ENCODE data around the gene KDM1B. TPM values are rescaled to one million over a fixed set of nuclear protein-coding genes. Genes with fewer than 3 reads are reported as not detected.

Gene KDM1B
- total and polyA plus RNA-seq, 2 of the 8 experiments (the other 6 are each of a cell fraction or from before 2014, with no cell fraction given), result 3.7 to 7.5 TPM

DNA sequence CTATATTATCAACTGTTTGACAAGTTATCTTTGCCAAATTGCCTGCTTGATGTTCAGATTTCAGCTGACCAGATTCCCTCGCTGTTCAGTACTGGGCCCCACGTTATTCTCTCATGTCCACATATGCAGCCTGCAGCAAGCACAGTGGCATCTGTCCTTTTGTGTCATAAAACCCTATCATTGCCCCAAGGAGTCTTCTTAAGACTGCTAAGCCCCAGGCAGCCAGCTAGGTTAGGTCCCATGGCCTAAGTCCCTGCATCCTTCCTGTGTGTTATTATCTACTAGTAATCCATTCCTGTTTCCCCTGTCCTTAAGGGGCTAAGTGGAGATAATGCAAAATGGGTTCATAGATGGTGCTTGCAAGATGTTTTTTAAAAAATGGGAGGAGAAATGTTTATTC, 7.2 kb downstream of the KDM1B start (continued):
- TF ChIP-seq, protein P1, sequence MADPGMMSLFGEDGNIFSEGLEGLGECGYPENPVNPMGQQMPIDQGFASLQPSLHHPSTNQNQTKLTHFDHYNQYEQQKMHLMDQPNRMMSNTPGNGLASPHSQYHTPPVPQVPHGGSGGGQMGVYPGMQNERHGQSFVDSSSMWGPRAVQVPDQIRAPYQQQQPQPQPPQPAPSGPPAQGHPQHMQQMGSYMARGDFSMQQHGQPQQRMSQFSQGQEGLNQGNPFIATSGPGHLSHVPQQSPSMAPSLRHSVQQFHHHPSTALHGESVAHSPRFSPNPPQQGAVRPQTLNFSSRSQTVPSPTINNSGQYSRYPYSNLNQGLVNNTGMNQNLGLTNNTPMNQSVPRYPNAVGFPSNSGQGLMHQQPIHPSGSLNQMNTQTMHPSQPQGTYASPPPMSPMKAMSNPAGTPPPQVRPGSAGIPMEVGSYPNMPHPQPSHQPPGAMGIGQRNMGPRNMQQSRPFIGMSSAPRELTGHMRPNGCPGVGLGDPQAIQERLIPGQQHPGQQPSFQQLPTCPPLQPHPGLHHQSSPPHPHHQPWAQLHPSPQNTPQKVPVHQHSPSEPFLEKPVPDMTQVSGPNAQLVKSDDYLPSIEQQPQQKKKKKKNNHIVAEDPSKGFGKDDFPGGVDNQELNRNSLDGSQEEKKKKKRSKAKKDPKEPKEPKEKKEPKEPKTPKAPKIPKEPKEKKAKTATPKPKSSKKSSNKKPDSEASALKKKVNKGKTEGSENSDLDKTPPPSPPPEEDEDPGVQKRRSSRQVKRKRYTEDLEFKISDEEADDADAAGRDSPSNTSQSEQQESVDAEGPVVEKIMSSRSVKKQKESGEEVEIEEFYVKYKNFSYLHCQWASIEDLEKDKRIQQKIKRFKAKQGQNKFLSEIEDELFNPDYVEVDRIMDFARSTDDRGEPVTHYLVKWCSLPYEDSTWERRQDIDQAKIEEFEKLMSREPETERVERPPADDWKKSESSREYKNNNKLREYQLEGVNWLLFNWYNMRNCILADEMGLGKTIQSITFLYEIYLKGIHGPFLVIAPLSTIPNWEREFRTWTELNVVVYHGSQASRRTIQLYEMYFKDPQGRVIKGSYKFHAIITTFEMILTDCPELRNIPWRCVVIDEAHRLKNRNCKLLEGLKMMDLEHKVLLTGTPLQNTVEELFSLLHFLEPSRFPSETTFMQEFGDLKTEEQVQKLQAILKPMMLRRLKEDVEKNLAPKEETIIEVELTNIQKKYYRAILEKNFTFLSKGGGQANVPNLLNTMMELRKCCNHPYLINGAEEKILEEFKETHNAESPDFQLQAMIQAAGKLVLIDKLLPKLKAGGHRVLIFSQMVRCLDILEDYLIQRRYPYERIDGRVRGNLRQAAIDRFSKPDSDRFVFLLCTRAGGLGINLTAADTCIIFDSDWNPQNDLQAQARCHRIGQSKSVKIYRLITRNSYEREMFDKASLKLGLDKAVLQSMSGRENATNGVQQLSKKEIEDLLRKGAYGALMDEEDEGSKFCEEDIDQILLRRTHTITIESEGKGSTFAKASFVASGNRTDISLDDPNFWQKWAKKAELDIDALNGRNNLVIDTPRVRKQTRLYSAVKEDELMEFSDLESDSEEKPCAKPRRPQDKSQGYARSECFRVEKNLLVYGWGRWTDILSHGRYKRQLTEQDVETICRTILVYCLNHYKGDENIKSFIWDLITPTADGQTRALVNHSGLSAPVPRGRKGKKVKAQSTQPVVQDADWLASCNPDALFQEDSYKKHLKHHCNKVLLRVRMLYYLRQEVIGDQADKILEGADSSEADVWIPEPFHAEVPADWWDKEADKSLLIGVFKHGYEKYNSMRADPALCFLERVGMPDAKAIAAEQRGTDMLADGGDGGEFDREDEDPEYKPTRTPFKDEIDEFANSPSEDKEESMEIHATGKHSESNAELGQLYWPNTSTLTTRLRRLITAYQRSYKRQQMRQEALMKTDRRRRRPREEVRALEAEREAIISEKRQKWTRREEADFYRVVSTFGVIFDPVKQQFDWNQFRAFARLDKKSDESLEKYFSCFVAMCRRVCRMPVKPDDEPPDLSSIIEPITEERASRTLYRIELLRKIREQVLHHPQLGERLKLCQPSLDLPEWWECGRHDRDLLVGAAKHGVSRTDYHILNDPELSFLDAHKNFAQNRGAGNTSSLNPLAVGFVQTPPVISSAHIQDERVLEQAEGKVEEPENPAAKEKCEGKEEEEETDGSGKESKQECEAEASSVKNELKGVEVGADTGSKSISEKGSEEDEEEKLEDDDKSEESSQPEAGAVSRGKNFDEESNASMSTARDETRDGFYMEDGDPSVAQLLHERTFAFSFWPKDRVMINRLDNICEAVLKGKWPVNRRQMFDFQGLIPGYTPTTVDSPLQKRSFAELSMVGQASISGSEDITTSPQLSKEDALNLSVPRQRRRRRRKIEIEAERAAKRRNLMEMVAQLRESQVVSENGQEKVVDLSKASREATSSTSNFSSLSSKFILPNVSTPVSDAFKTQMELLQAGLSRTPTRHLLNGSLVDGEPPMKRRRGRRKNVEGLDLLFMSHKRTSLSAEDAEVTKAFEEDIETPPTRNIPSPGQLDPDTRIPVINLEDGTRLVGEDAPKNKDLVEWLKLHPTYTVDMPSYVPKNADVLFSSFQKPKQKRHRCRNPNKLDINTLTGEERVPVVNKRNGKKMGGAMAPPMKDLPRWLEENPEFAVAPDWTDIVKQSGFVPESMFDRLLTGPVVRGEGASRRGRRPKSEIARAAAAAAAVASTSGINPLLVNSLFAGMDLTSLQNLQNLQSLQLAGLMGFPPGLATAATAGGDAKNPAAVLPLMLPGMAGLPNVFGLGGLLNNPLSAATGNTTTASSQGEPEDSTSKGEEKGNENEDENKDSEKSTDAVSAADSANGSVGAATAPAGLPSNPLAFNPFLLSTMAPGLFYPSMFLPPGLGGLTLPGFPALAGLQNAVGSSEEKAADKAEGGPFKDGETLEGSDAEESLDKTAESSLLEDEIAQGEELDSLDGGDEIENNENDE (IDR thresholded peaks at IDR 0.05; ENCODE audit: insufficient replicate concordance, low read length), result no peak
- TF ChIP-seq JUN (IDR thresholded peaks at IDR 0.05; ENCODE audit: low read depth, low read length) (no peak), CBX8 (IDR thresholded peaks at IDR 0.05; ENCODE audit: borderline replicate concordance, low read depth, low read length) (no peak), POLR2AphosphoS5 (IDR thresholded peaks at IDR 0.05; ENCODE audit: low read depth, low read length) (no peak), SP4 (IDR thresholded peaks at IDR 0.05; ENCODE audit: low read length) (no peak), BRCA1 (IDR thresholded peaks at IDR 0.05; ENCODE audit: low read depth, low read length) (no peak), BCL11A (IDR thresholded peaks at IDR 0.05; ENCODE audit: low read depth in 2 of 2, low read length in 2 of 2) (no peak), SIX5 (IDR thresholded peaks at IDR 0.05; ENCODE audit: low read depth, low read length) (no peak), RFX5 (IDR thresholded peaks at IDR 0.05; ENCODE audit: borderline replicate concordance, low read depth, low read length) (no peak), SP1 (IDR thresholded peaks at IDR 0.05; ENCODE audit: low read depth, low read length) (no peak), NANOG (IDR thresholded peaks at IDR 0.05; ENCODE audit: insufficient read depth, low read depth, low read length, poor library complexity, severe bottlenecking) (no peak)
